ENCODE measurements around the gene BEST1.
"Not testable (repeated sequence)": the region's sequence is repeated elsewhere in the genome, so short reads cannot be mapped to it uniquely, and the experiment has no call there.

The BEST1 gene

DNA sequence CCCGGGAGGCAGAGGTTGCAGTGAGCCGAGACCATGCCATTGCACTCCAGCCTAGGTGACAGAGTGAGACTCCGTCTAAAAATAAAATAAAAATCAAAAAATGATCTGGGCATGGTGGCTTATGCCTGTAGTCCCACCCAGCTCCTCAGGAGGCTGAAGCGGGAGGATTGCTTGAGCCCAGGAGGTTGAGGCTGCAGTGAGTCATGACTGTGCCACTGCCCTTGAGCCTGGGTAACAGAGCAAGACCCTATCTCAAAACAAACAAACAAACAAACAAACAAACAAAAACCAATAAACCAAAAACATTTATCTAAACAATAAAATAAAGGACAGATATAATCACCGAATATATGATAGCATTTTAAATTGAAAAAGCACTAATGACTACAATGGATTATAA is 3.5 kb downstream of the BEST1 start:
- H3K14ac ChIP-seq (ENCODE audit: low read length); H2BK12ac ChIP-seq (ENCODE audit: low read length); H3K9ac ChIP-seq (ENCODE audit: low read depth, low read length, poor library complexity); H2BK120ac ChIP-seq (ENCODE audit: low read depth, low read length); H2AFZ ChIP-seq (ENCODE audit: low read length); H3K79me1 ChIP-seq (ENCODE audit: low read depth, low read length); H3K4ac ChIP-seq (ENCODE audit: low read length); H3K27ac ChIP-seq (replicated peaks; ENCODE audit: low read length); H3K4me3 ChIP-seq (ENCODE audit: low read length in 2 of 2); H3K23ac ChIP-seq (ENCODE audit: low read depth, low read length, poor library complexity); DNase-seq (ENCODE audit: low spot score); H3K36me3 ChIP-seq (replicated peaks in 1 of 2; ENCODE audit: control insufficient read depth in 2 of 2, insufficient read depth in 2 of 2, low read length in 2 of 2); H3K4me1 ChIP-seq (ENCODE audit: control insufficient read depth in 2 of 2, insufficient read depth in 1 of 2, low read depth in 1 of 2, low read length in 2 of 2); H2AK5ac ChIP-seq (ENCODE audit: low read depth, low read length); H2BK5ac ChIP-seq (ENCODE audit: low read length); H4K8ac ChIP-seq (ENCODE audit: low read depth, low read length); H2BK15ac ChIP-seq (ENCODE audit: low read length); H3K4me2 ChIP-seq (ENCODE audit: insufficient read depth, low read length, poor library complexity, severe bottlenecking); H4K91ac ChIP-seq (ENCODE audit: low read depth, low read length, poor library complexity); H3K9me3 ChIP-seq (replicated peaks in 1 of 2; ENCODE audit: control insufficient read depth in 2 of 2, insufficient read depth in 1 of 2, low read depth in 1 of 2, low read length in 2 of 2); H3K18ac ChIP-seq (ENCODE audit: low read length): not testable (repeated sequence)
- H3K27me3 ChIP-seq (ENCODE audit: control insufficient read depth in 3 of 3, insufficient read depth in 3 of 3, low read depth in 1 of 3, low read length in 3 of 3), result peaks cover 0 to 21% (median 3%) of the 10 kb centered on the region in 3 experiments
- WGBS, 2 donors (ENCODE audit: extremely low coverage in 2 of 2, insufficient read length in 2 of 2, insufficient replicate concordance in 1 of 2), result 100% methylated on average over 1 of the region's 5 CpGs; no CpG with 5 or more reads in 1 of the 2 donors

DNA sequence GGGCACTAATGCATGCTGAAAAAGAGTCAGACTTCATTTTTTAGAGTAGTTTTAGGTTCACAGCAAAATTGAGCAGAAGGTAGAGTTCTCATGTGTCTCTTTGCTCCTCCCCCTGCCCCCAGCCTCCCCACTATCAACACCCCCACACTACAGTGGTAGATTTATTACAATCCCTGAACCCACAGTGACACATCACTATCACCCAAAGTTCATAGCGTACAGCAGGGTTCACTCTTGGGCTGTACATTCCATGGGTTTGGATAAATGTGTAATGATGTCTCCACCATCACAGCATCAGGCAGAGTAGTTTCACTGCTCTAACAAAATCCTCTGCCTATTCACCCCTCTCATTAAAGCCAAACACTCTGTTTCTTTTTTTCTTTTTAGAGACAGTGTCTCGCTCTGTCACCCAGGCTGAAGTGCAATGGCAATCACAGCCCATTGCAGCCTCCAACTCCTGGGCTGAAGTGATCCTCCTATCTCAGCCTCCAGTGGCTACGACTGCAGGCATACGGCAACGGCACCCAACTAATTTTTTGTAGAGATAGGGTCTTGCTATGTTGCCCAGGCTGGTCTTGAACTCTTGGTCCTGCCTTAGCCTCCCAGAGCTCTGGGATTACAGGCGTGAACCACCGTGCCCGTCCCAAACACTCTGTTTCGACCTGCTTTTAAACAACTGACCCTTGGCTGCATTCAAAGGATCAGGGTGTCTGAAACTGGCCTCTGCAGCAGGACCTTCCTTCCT is 4.1 kb downstream of the BEST1 start:
- H3K4me3 ChIP-seq (ENCODE audit: low read length in 2 of 2), result no peak overlapping the region
- peak overlapping the region; percentile 17 for H3K14ac ChIP-seq (ENCODE audit: low read length)
- H3K9ac ChIP-seq (ENCODE audit: low read depth, low read length, poor library complexity), result no peak overlapping the region
- H3K9me3 ChIP-seq (replicated peaks in 1 of 2; ENCODE audit: control insufficient read depth in 2 of 2, insufficient read depth in 1 of 2, low read depth in 1 of 2, low read length in 2 of 2), result no peaks in the 10 kb centered on the region
- no peak overlapping the region for H3K23ac ChIP-seq (ENCODE audit: low read depth, low read length, poor library complexity)
- peak overlapping the region; percentile 88 for H2AFZ ChIP-seq (ENCODE audit: low read length)
- peak overlapping the region; percentile 75 for H2BK5ac ChIP-seq (ENCODE audit: low read length)
- no peak overlapping the region for H4K8ac ChIP-seq (ENCODE audit: low read depth, low read length)
- peaks cover 2 to 8% of the 10 kb centered on the region in 2 donors for H3K4me1 ChIP-seq (ENCODE audit: control insufficient read depth in 2 of 2, insufficient read depth in 1 of 2, low read depth in 1 of 2, low read length in 2 of 2)
- H2BK12ac ChIP-seq (ENCODE audit: low read length), result peak overlapping the region; percentile 41
- no CpG with 5 or more reads among the region's 9 CpGs for WGBS, 2 donors (ENCODE audit: extremely low coverage in 2 of 2, insufficient read length in 2 of 2, insufficient replicate concordance in 1 of 2)
- no peak for DNase-seq (ENCODE audit: low spot score)
- peaks cover 0 to 21% (median 3%) of the 10 kb centered on the region in 3 experiments for H3K27me3 ChIP-seq (ENCODE audit: control insufficient read depth in 3 of 3, insufficient read depth in 3 of 3, low read depth in 1 of 3, low read length in 3 of 3)
- H2AK5ac ChIP-seq (ENCODE audit: low read depth, low read length), result no peak overlapping the region
- H3K27ac ChIP-seq (replicated peaks; ENCODE audit: low read length), result no peak overlapping the region
- H4K91ac ChIP-seq (ENCODE audit: low read depth, low read length, poor library complexity), result no peak overlapping the region
- H3K18ac ChIP-seq (ENCODE audit: low read length), result peak overlapping the region; percentile 85
- peaks cover 2% of the 10 kb centered on the region for H3K79me1 ChIP-seq (ENCODE audit: low read depth, low read length)
- H3K4me2 ChIP-seq (ENCODE audit: insufficient read depth, low read length, poor library complexity, severe bottlenecking), result peak overlapping the region; percentile 66
- no peak overlapping the region for H2BK15ac ChIP-seq (ENCODE audit: low read length)
- peak overlapping the region; percentile 81 for H2BK120ac ChIP-seq (ENCODE audit: low read depth, low read length)
- H3K4ac ChIP-seq (ENCODE audit: low read length), result no peak overlapping the region
- no peaks in the 10 kb centered on the region for H3K36me3 ChIP-seq (replicated peaks in 1 of 2; ENCODE audit: control insufficient read depth in 2 of 2, insufficient read depth in 2 of 2, low read length in 2 of 2)

DNA sequence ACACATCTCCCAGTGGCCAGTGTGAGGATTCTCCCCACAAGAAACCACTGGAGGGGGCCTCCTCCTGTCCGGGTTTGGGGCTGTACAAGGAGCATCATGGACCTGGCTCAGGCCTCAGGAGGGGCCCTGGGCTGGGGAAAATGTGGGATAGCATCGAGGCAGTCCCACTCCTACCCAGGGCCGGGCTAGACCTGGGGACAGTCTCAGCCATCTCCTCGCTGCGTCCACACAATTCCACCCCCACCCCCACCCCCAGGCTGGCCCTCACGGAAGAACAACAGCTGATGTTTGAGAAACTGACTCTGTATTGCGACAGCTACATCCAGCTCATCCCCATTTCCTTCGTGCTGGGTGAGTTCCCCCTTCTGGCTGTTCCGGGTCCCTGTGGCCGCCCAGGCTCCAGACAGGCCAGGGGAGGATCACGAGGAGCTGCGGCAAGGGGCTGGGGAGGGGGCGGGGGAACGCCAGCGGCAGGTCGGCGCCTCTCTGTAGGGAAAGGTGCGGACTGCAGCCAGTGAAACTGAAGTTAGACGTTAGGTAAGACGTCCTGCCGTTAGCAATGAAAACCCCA is 4.8 kb downstream of the BEST1 start:
- peaks cover 0 to 21% (median 3%) of the 10 kb centered on the region in 3 experiments for H3K27me3 ChIP-seq (ENCODE audit: control insufficient read depth in 3 of 3, insufficient read depth in 3 of 3, low read depth in 1 of 3, low read length in 3 of 3)
- peak overlapping the region; percentile 53 for H3K4ac ChIP-seq (ENCODE audit: low read length)
- H4K8ac ChIP-seq (ENCODE audit: low read depth, low read length), result no peak overlapping the region
- H3K36me3 ChIP-seq (replicated peaks in 1 of 2; ENCODE audit: control insufficient read depth in 2 of 2, insufficient read depth in 2 of 2, low read length in 2 of 2), result no peaks in the 10 kb centered on the region
- H3K9ac ChIP-seq (ENCODE audit: low read depth, low read length, poor library complexity), result peak overlapping the region; percentile 77
- peak overlapping the region; percentile 89 for H2BK15ac ChIP-seq (ENCODE audit: low read length)
- peak overlapping the region; percentile 90 for H3K18ac ChIP-seq (ENCODE audit: low read length)
- peak overlapping the region; percentile 88 for H2AFZ ChIP-seq (ENCODE audit: low read length)
- no peaks in the 10 kb centered on the region for H3K9me3 ChIP-seq (replicated peaks in 1 of 2; ENCODE audit: control insufficient read depth in 2 of 2, insufficient read depth in 1 of 2, low read depth in 1 of 2, low read length in 2 of 2)
- peak overlapping the region; percentile 75 for H2BK5ac ChIP-seq (ENCODE audit: low read length)
- H3K27ac ChIP-seq (replicated peaks; ENCODE audit: low read length), result no peak overlapping the region
- H3K4me3 ChIP-seq (ENCODE audit: low read length in 2 of 2), result peak overlapping the region in 1 of 2 donors; percentile 76
- peak overlapping the region; percentile 81 for H2BK120ac ChIP-seq (ENCODE audit: low read depth, low read length)
- H3K79me1 ChIP-seq (ENCODE audit: low read depth, low read length), result peaks cover 2% of the 10 kb centered on the region
- no CpG with 5 or more reads among the region's 21 CpGs for WGBS, 2 donors (ENCODE audit: extremely low coverage in 2 of 2, insufficient read length in 2 of 2, insufficient replicate concordance in 1 of 2)
- H3K4me2 ChIP-seq (ENCODE audit: insufficient read depth, low read length, poor library complexity, severe bottlenecking), result peak overlapping the region; percentile 66
- peak; percentile 20 for DNase-seq (ENCODE audit: low spot score)
- H3K14ac ChIP-seq (ENCODE audit: low read length), result peak overlapping the region; percentile 17
- peak overlapping the region; percentile 41 for H2BK12ac ChIP-seq (ENCODE audit: low read length)
- H3K4me1 ChIP-seq (ENCODE audit: control insufficient read depth in 2 of 2, insufficient read depth in 1 of 2, low read depth in 1 of 2, low read length in 2 of 2), result peaks cover 0 to 8% of the 10 kb centered on the region in 2 donors
- H3K23ac ChIP-seq (ENCODE audit: low read depth, low read length, poor library complexity), result no peak overlapping the region
- H4K91ac ChIP-seq (ENCODE audit: low read depth, low read length, poor library complexity), result no peak overlapping the region
- H2AK5ac ChIP-seq (ENCODE audit: low read depth, low read length), result no peak overlapping the region

DNA sequence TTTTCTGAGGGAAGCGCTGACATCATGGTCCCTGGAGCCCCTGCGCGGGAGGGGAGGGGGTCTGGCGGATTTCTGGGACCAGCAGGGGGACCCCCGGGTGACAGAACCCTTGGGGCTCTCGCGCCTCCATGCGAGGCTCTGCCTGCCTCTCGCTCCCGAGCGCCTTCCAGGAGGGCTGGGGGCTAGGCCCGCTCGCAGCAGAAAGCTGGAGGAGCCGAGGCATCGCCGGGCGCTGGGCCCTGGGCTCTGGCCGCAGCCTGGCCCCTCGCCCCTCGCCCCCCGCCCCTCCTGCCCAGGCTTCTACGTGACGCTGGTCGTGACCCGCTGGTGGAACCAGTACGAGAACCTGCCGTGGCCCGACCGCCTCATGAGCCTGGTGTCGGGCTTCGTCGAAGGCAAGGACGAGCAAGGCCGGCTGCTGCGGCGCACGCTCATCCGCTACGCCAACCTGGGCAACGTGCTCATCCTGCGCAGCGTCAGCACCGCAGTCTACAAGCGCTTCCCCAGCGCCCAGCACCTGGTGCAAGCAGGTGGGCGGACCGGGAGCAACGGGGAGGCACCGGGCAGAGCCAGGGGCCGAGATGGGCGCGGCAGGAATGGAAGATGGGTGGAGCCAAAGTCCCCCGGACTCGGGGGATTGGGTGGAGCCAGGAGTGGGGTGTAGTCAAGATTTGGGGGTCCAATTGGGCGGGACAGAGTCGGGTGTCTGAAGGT is 5.4 kb downstream of the BEST1 start:
- peak overlapping the region; percentile 91 for H2AK5ac ChIP-seq (ENCODE audit: low read depth, low read length)
- H3K18ac ChIP-seq (ENCODE audit: low read length), result peak overlapping the region; percentile 93
- peak overlapping the region; percentile 66 for H3K4me2 ChIP-seq (ENCODE audit: insufficient read depth, low read length, poor library complexity, severe bottlenecking)
- no peak overlapping the region for H3K4ac ChIP-seq (ENCODE audit: low read length)
- peak overlapping the region in 1 of 2 donors; percentile 76 for H3K4me3 ChIP-seq (ENCODE audit: low read length in 2 of 2)
- H2BK15ac ChIP-seq (ENCODE audit: low read length), result peak overlapping the region; percentile 89
- H4K8ac ChIP-seq (ENCODE audit: low read depth, low read length), result no peak overlapping the region
- peak overlapping the region; percentile 81 for H2BK120ac ChIP-seq (ENCODE audit: low read depth, low read length)
- no peak overlapping the region for H4K91ac ChIP-seq (ENCODE audit: low read depth, low read length, poor library complexity)
- peak; percentile 31 for DNase-seq (ENCODE audit: low spot score)
- H3K36me3 ChIP-seq (replicated peaks in 1 of 2; ENCODE audit: control insufficient read depth in 2 of 2, insufficient read depth in 2 of 2, low read length in 2 of 2), result no peaks in the 10 kb centered on the region
- H3K9ac ChIP-seq (ENCODE audit: low read depth, low read length, poor library complexity), result peak overlapping the region; percentile 92
- H3K27ac ChIP-seq (replicated peaks; ENCODE audit: low read length), result no peak overlapping the region
- H2AFZ ChIP-seq (ENCODE audit: low read length), result peak overlapping the region; percentile 88
- H2BK5ac ChIP-seq (ENCODE audit: low read length), result no peak overlapping the region
- no peaks in the 10 kb centered on the region for H3K9me3 ChIP-seq (replicated peaks in 1 of 2; ENCODE audit: control insufficient read depth in 2 of 2, insufficient read depth in 1 of 2, low read depth in 1 of 2, low read length in 2 of 2)
- H2BK12ac ChIP-seq (ENCODE audit: low read length), result no peak overlapping the region
- H3K23ac ChIP-seq (ENCODE audit: low read depth, low read length, poor library complexity), result no peak overlapping the region
- no CpG with 5 or more reads among the region's 56 CpGs for WGBS, 2 donors (ENCODE audit: extremely low coverage in 2 of 2, insufficient read length in 2 of 2, insufficient replicate concordance in 1 of 2)
- H3K4me1 ChIP-seq (ENCODE audit: control insufficient read depth in 2 of 2, insufficient read depth in 1 of 2, low read depth in 1 of 2, low read length in 2 of 2), result peaks cover 0 to 8% of the 10 kb centered on the region in 2 donors
- H3K79me1 ChIP-seq (ENCODE audit: low read depth, low read length), result peaks cover 2% of the 10 kb centered on the region
- H3K27me3 ChIP-seq (ENCODE audit: control insufficient read depth in 3 of 3, insufficient read depth in 3 of 3, low read depth in 1 of 3, low read length in 3 of 3), result peaks cover 0 to 21% (median 3%) of the 10 kb centered on the region in 3 experiments
- H3K14ac ChIP-seq (ENCODE audit: low read length), result peak overlapping the region; percentile 47
